ENCODE results near the gene SNCAIP. TPM values are rescaled to one million over a fixed set of nuclear protein-coding genes. Genes with fewer than 3 reads are reported as not detected.

The SNCAIP gene
- total and polyA plus RNA-seq, 2 of the 4 experiments (the other 2 are of a cell fraction), result 15.3 to 19.0 TPM

GRCh38 chr5:122423221-122423620, 111.2 kb downstream of the SNCAIP start:
- no peak overlapping the region for H2BK120ac ChIP-seq (ENCODE audit: low read depth, low read length)
- no peak overlapping the region for H2BK20ac ChIP-seq (ENCODE audit: low read depth, low read length)
- no peak overlapping the region for H3K23ac ChIP-seq (ENCODE audit: low read depth, low read length)
- no TSS peak for BruUV-seq (replicated peaks)
- dilution Hi-C loops (cut with HindIII; ENCODE audit: low sequenced_read_pairs, unreplicated experiment), result loop anchor here (25.0 kb wide), 1 partner anchor 236 kb away; no protein-coding TSS in a partner anchor
- WGBS, 2 experiments (ENCODE audit: extremely low coverage in 2 of 2, insufficient read length in 1 of 2), result 88% methylated on average over 4 of the region's 4 CpGs; no CpG with 5 or more reads in 1 of the 2 experiments
- no peak overlapping the region for H2BK5ac ChIP-seq (ENCODE audit: low read depth, low read length, poor library complexity, severe bottlenecking)
- H2AK9ac ChIP-seq (replicated peaks; ENCODE audit: low read depth, low read length, poor library complexity), result no peak overlapping the region
- H3K4me1 ChIP-seq (ENCODE audit: control insufficient read depth, insufficient read depth, low read length), result peaks cover 6% of the 10 kb centered on the region; the same call in 1 of the 2 replicates
- H3K4me3 ChIP-seq (ENCODE audit: insufficient read depth, low read depth, low read length), result no peak overlapping the region
- H3K36me3 ChIP-seq (ENCODE audit: control insufficient read depth, insufficient read depth, low read length), result no peaks in the 10 kb centered on the region
- no peak overlapping the region for H4K8ac ChIP-seq (ENCODE audit: low read depth in 2 of 2, low read length in 2 of 2)
- H4K20me1 ChIP-seq (ENCODE audit: insufficient read depth, low read length), result no peaks in the 10 kb centered on the region
- no peaks in the 10 kb centered on the region; the same call in 1 of the 2 replicates for H3K9me1 ChIP-seq (ENCODE audit: insufficient read depth, low read length)
- DNase-seq (no peak), ATAC-seq (ENCODE audit: low read depth) (no peak)
- H4K5ac ChIP-seq (ENCODE audit: low read depth, low read length), result no peak overlapping the region
- ChIA-PET CTCF (interaction anchor here (0.6 to 0.9 kb wide), 2 partner anchors 228 to 269 kb away, joined by 3 read pairs; no protein-coding TSS in a partner anchor), POLR2A (ENCODE audit: unreplicated experiment) (no interaction called here)
- no peak overlapping the region for H4K91ac ChIP-seq (ENCODE audit: insufficient read depth, low read depth, low read length)
- no peak overlapping the region for H3K4ac ChIP-seq (ENCODE audit: low read depth, low read length)
- no peak overlapping the region for H2AK5ac ChIP-seq (ENCODE audit: low read depth, low read length)
- H3K27me3 ChIP-seq (ENCODE audit: control insufficient read depth, insufficient read depth, low read length), result no peaks in the 10 kb centered on the region
- TF ChIP-seq FOS (IDR thresholded peaks at IDR 0.05; ENCODE audit: low read depth, low read length), result no peak
- no peak for TF ChIP-seq BHLHE40 (IDR thresholded peaks at IDR 0.05; ENCODE audit: low read depth, low read length)
- TF ChIP-seq POLR2A (IDR thresholded peaks at IDR 0.05; ENCODE audit: low read depth, low read length), result no peak
- TF ChIP-seq MAFK (IDR thresholded peaks at IDR 0.05; ENCODE audit: low read depth, low read length), result no peak
- TF ChIP-seq RAD21 (IDR thresholded peaks at IDR 0.05; ENCODE audit: low read length), result no peak
- no peak for TF ChIP-seq CTCF (conservative IDR thresholded peaks at IDR 0.05; ENCODE audit: low read depth, low read length)
- no peak for TF ChIP-seq CHD1 (IDR thresholded peaks at IDR 0.05; ENCODE audit: low read depth, low read length)
- in situ Hi-C loops (cut with MboI; ENCODE audit: low sequenced_read_pairs), result loop anchor here (25.0 kb wide), 1 partner anchor 461 kb away; the partner anchor contains the start of gene SRFBP1
- no peaks in the 10 kb centered on the region for H3K79me1 ChIP-seq (ENCODE audit: low read depth in 1 of 2, low read length in 2 of 2)
- H3K4me2 ChIP-seq (ENCODE audit: low read depth, low read length), result no peak overlapping the region
- H3K18ac ChIP-seq (ENCODE audit: low read depth, low read length), result no peak overlapping the region
- no peak overlapping the region for H3K27ac ChIP-seq (ENCODE audit: insufficient read depth, low read length)
- no peak overlapping the region for H3K56ac ChIP-seq (ENCODE audit: extremely low read depth, insufficient read depth, low read length)
- H3K9ac ChIP-seq (ENCODE audit: low read depth, low read length), result no peak overlapping the region
- intact Hi-C loops (cut with micrococcal nuclease), result no loop called here
- H3K9me3 ChIP-seq (ENCODE audit: control insufficient read depth, insufficient read depth, low read length), result no peaks in the 10 kb centered on the region
- H2BK15ac ChIP-seq (ENCODE audit: low read depth, low read length), result no peak overlapping the region
- H3K14ac ChIP-seq (replicated peaks; ENCODE audit: low read depth, low read length), result no peak overlapping the region
- no peak overlapping the region for H2AFZ ChIP-seq (replicated peaks; ENCODE audit: low read length, poor library complexity)

All from IMR-90 (cell line).